HG02678 (cell line): ENCODE measurements around the gene GPR153.

Experiments
- ATAC-seq: cut with Tn5 transposase; IDR thresholded peaks from one replicate; pipeline ENCODE4 v1.9.1; 2021; ENCODE audit warnings: mild to moderate bottlenecking, moderate library complexity; ENCODE audit not compliant: unreplicated experiment

Gene GPR153

DNA sequence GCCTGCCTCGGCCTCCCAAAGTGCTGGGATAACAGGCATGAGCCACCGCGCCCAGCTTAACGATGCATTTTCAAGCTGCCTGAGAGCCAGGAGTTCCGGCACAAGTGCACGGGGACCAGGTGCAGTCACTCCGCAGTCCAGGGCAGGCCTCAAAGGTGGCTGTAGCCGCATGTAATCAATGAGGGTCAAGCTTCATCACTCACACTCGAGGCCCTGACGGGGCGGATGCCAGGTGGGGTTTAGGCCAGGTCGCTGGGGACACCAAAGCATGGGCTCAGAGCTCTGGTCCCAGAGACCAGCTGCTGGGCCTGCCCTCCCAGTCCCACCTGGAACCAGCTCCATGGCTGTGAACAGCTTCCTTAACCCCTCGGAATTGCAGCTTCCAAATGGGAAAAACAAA is 26.1 kb upstream of the GPR153 start:
- ATAC-seq: no peak

DNA sequence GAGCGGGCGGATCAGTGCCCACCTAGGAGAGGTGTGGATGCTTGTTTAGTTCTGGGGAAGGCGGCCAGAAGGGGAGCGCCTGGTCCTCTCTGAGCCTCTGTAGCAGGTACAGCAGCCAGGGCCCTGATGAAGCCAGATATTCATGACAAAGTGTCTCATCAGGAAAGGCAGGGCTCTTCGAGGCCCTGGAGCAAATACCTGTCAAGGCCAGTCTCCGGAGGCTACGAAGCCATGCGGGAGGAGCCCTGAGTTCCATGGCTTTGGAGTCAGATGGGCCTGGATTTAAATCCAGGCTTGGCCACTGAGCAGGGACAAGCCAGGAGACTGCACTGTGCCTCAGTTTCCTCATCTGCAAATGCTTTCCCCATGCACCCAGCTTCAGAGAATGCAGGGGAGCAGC is 25.4 kb upstream of the GPR153 start:
- no peak for ATAC-seq

DNA sequence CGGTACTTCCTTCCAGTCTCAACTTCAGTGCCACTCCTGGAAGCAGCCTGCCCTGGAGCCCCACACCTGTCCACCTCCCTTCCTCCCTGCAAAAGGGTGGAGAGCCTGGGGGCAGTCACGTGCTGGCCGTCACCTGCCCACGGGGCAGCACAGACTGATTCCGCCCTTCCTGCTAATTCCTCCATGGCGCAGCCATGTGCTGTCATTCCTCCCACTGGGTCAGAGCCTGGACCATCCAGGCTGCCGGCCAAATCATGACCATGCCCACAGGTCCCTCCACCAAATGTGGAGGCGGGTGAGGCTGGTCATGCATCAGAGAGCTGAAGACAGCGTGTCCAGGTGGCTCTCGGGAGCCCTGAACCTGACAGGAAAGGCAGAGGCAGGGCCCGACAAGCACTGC is 24.4 kb upstream of the GPR153 start:
- ATAC-seq: no peak

DNA sequence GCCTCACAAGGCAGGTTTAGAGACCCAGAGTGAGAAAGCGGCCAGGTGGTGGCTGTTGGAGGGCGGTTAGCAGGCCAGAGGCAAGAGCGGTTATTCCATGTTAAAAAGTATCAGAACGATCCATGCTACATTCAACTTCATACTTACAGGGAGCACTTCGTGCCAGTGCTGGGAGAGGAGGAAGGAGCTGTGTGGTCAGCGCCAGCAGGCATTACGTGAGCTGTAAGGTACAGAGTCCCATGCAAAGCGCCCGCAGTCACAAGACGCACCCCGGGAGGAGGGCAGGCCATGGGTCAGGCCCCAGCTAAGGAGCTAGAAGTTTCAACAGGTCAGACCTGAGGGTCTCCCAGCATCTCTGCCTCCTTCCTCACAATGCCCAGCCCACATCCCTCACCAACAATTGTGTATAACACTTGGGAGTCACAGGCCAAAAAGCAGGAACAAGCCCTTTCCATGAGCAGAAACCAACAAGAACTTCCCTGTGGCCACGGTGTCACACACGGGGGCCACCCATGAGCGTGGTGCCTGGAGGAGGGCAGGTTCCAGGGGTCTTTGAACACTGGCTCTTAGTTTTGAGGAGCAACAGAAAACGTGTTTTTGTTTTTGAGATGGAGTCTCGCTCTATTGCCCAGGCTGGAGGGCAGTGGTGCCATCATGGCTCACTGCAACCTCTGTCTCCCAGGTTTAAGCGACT is 21.8 kb upstream of the GPR153 start:
- no peak for ATAC-seq

DNA sequence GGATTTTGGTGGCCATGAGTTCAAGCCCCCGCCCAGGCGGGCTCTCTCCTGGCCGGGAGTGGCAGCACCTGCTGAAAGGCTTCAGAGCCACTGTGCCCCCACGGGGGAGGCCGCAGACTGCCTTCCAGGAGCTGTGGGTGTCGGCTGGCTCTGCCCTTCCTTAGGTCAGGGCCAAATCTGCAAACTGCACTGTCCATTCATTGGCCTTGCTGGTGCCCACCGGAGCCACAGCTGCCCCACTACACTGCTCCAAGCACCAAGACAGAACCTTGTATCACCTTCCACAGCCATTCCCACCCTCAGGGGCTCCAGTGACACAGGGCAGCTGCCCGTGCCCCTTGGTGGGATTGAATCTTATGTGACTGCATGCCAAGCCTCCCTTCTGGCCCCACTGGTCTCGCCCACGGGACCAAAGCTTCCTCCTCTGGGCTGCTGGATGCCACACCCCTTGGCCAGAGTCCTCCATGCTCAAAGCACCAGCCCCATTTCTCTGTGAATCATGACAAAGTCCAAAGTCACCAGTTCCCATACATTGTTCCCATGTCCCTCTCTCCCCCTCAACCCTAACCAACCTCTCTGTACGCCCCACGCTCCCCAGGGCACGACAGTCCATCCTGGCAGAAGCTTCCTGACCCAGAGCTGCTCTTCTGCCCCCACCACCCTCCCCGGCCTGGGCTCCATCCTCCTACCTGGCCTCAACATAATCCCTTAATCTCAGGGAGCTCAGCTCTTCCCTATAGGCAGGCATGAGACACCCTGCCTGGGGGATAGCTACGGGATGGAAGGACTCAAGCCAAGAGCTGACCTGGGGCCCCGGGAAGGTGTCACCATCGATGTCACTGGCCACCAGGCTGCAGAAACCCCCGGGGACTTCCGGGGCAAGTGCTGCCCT is 20.9 kb upstream of the GPR153 start:
- no peak for ATAC-seq

DNA sequence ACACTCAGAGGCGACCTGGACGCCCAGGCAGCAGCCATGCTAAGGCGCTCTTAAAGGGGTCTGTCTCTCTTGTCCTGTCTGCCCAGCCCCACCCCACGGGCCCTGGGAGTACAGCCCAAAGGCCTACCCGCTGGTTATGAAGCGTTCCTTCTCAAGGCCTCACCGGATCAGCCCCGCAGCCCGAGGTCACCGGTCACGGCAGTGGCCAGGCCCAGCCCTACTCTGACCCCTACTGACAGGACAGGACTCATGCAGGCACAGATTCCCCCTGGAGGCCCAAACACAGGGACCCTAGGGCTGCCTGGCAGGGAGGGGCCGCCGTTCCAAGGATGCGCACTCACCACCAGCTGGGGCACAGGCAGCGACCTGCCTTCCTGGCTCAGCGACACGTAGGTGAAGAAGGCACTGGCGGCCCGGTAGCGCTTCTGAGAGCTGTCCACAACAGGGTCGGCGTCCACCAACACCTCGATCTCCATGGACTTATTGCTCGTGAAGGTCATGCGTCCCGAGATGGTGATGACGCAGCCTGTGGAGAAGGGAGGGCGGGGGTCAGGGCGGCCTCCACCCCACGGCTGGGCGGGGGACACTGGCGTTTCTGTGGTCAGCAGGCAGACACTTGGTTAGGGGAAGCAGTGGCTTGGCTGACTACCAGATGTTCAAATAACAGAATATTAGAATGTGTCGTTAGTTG is 20.0 kb upstream of the GPR153 start:
- no peak for ATAC-seq

DNA sequence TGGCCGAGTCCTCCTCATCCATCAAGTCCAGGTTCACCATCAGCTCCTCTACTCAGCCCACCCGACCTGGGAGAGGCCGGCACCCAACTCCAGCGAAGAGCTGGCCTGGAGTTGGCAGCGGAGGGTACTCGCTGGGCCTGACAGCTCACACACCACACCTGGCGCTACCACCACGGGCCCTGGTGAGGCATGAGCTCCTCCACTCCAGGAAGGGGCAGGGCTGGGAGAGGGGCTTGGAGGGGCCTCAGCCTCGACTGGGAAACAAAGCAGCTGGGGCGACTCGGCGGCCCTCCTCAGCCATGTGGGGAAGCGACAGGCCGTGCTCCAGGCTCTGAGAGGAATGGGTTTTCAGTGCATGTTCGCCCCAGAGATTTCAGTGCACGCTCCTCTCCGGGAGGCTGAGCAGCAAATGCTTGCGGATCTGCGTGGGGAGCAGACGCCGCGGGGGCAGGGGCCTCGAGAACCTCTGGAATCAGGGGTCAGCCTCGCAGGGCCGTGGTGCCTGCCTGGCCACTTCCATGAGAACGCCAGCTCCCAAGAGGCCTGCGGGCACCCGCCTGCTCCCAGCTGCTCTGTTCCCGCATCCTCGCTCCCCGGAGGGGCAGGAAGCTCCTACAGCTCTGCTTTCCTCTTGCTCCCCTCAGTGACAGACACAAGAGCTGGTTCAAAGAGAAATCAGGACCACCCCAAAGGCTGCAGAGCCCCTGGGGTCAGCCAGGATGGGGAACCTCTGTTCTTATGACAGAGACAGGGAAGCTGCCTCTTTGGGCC is 18.9 kb upstream of the GPR153 start:
- ATAC-seq: no peak

DNA sequence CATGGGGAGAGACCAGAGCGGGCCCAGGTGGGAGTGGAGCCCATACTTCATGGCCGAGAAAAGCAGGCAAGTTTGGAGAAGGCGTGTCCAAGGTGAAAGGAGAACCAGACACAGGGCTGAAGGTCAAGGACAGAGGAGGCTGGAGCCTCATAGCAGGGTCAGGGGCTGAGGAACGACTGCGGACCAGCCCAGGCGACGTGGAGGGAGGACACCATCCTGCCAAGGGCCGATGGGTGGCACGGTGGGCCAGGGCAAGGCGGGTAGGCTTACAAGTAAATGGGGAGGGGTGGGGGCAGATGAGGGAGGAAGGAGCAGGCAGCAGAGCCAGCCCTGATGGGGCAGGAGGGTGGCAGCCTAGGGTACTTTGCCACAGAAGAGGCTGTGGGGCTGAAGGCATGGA is 18.2 kb upstream of the GPR153 start:
- ATAC-seq: no peak

DNA sequence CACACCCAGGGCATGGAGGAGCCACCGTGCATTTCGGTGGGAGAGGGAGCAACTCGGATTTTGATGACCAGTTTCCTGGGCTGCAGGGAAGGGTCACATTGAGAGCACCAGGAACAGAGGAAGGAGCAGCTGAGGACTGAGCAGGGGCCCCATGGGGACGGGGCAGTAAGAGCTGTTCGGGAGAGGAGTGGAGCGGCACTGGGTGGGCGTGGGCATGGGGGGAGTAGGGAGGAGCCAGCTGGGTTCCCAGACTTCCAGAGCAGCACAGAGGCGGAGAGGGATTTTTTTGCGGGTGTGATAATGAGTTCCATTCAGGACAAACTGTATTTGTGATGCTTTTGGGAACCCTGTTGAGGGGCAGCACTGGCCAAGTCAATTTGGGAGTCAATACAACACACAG is 17.4 kb upstream of the GPR153 start:
- ATAC-seq: no peak

DNA sequence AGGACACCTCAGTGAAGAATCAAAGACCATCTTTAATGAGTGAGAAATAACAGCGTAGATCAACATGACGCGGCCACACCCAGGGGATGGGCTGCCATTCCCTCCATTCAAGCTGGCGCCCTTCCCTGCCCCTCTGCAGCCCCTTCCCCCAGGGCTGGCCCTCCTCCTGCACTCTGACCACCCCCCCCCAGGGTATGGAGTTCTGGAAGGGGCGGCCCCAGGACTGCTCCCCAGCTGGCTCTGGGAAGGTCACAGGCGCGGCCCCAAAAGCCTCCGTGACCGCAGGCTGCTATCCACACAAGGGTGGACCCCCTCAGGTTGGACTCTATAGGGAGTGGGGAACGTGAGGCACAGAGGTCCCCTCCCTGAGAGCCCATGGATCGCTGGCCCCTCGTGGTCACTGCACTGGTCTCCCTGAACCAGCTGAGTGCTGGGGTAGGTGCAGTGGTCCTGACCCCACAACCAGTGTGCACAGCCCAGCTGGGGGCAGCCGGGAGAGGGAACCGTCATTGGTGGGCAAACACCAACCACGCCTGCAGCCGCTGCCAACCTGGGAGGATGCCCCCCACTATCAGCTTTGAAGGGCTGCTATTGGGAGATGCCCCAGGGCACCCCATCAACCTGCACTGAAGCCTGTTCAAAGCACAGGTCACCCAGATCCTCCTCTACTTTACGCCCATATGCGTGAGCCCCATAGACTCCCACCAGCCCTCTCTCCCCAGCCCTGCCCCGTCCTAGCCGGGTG is 16.1 kb upstream of the GPR153 start:
- no peak for ATAC-seq

DNA sequence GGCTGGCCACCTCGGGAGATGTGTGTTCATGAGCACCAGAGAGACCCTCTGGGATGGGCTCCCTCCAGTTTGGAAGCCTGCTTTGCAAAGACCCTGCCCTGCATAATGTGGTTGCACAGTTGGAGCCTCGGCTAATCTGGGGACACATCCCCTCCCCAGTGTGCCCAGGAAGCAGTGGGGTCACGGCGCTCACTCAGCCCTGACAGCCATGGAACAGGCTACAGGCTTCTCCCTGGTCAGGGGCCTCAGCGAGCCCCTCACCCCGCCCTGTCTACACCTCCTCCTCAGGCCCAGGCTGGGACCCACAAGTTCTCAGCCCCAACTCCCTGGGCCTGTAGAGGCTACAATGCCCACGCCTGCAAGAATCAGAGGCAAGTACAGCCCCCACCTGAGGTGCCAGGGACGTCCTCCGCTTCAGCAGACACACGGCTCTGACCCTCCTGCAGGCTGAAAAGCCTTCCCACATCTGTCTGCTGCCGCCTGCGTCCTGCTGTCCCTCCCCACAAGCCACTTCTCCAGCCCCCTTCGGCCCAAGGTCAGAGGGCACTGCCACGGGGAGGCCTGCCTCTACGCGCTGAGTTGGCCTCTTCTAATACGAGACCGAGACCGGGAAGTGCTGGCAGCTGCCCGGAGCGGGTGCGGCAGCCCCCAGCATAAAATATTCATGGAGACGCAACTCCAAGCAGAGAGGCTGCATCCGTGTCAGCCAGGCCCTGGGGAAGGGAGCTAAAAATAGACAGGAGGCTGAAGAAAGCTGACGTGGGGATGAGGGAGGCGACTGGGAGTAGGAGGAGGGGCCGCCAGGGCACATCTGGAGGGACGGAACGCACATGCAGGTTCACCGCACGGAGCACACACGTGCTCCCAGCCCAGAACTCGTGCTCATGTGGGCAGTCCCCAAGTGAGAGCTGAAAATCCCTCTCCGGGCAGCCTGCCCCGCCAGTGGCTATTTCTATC is 15.2 kb upstream of the GPR153 start:
- ATAC-seq: no peak

DNA sequence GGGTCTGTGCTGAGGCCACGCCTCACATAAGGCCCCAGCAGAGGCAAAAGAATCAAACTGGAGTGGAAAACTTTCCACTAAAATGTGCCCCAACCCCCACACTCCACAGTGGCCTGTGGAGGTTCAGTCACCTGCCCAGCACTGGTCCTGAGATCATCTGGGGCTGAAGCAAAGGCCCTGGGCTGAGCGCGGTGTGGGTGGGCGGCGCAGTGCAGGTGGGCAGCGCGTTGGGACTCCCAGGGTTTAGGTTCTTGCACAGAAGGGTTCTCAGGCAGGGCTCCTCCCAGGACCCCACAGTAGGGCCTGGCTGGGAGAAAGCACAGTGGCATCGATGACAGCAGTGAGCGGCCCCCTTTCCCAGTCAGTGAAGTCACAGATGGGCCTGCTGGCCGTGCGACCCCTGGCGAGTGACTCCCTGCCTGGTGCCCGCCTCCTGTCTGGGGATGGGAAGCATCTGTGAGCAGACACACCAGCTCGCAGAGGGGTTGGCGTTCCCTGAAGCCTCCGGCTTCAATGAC is 13.8 kb upstream of the GPR153 start:
- no peak for ATAC-seq

DNA sequence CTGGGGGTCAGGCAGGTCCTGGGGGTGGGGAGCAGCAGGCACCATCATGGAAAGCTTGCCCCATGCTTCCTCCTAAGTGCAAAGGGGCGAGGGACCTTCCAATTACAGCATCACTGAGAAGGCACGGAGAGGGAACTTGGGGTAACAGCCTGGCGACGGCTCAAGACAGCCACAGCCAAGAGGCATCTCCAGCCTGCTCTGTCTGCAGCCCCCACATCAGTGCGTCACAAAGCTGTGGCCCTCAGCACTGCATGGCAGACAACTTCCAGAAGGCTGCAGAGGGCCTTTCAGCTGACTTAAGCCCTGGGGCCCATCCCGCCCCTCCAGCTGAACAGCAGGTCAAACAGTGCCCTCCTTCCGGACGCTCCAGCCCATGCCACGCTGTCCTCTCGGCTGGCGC is 13.2 kb upstream of the GPR153 start:
- ATAC-seq: no peak

DNA sequence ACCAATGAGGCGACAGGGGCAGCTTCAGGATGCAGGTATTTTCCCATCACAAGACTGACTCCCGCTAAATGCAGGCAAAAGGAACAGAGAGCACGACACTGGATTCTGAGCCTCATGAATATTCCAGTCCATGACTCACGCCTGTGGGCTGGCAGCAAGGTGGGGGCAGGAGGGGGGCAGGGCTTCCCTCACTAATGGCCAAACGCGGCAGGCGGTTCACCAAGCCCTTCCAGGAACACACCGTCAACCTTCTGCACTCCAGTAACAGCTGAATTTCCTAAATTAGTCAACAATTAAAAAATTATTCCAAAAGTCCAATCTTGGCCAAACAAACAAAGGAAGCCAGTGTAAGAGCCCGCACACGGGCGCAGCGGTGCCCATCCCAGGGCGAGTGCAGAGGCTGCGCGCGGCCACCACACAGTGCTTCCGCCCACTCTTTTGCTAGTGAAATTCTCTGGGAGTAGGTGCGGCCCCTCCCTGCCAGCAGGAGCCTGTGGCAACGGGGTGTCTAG is 12.5 kb upstream of the GPR153 start:
- ATAC-seq: no peak

DNA sequence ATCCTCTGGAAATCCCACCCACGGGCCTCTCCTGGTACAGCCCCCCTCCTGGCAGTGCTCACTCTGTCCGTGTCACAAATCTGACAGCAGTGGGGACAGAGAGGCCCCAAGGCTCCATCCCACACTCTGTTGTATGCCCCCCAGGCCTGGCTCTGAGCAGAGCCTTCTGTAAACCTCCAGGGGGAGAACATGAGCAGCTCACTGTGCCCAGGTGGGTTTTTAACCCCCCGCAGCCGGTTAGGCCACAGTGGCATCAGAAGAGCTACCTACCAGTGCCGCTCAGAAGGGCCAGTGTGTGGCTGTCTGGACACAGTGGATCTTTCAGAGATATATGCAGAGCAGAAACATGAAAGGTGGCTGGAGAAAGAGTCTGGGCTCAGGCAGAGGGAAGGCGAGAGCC is 12.0 kb upstream of the GPR153 start:
- no peak for ATAC-seq

DNA sequence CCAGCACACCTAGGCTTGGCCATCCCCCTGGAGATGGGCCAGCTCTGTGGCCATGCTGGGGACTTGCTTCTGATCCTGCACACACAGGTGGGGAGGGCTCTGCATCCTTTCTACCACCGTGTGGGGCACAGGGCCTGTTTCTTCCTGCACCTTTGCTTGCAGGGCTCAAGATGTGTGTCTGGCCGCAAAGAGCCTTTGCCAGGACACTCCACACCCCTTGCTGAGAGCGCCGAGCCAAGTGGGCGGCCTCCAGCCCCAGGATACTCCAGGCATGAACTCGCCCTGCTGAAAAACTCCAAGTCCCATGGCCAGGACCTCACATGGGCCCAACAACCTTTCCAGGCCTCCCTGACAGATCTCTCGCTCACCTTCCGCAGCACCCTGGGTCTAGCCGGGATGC is 11.6 kb upstream of the GPR153 start:
- no peak for ATAC-seq

DNA sequence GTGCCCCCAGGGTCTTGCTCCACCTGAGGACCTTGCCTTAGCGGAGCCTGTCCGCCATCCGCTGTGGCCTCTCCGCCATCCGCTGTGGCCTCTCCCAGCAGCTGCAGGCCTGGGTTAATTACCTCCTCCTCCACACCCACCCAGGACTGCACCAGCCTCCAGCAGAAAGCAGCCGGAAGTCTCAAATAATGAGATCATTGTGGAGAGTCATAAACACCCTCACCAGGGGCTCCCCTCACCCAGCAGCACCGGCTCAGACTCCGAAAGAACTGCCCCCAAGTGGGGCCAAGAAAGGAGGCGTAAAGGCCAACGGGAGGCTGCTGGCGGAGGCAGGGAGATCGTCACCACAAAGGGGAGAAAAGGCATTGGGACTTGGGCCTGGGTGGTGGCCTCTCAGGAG is 10.7 kb upstream of the GPR153 start:
- no peak for ATAC-seq

DNA sequence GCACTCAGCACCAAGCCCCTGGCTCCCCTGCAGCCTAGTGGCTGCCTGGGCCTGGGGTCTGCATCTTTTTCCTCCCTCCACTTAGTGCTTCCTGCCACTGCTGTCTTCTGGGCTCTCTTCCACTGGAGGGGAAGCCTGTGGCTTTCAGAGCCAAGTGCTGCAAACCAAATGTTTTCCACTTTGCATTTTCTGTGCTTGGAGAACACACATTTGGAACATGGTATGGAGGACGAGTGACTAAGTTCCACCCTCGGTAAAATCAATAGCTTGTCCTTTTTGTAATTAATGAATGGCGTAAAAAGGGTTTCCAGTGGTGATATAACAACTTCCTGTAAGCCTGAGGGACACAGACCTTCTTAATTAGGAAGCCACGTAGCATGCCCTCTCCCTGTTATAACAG is 10.1 kb upstream of the GPR153 start:
- ATAC-seq: no peak

DNA sequence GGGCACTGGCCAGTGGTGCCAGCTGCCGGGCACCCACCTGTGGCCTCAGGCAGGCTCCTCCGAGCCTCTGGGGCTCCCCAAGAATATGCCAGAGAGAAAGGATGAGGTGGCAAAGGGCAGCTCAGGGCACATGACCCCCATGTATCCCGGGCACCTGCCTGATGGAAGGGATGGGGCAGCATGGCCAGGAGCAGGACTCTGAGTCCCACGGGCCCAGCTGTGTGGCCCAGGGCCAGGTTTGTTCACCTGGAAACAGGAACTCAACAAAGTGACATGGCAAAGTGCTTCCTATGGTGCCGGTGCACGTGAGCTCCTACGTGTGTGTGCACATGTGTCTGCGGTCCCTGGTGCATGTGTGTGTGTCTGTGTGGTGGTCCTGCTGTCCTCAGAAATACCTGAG is 9.5 kb upstream of the GPR153 start:
- no peak for ATAC-seq
